Endothelial cell of umbilical vein (primary cell): Measurements from ENCODE around the gene NIPSNAP2. TPM values are rescaled to one million over a fixed set of nuclear protein-coding genes. Genes with fewer than 3 reads are reported as not detected.

Source experiments
- BruUV-seq: library from RNA; stranded (reverse); fragments of 400-500 nt; replicated peaks from 2 replicates; lab custom pipeline; 2021; lab: Mats Ljungman, UMichigan
- CTCF ChIA-PET: fragments of 300-600, 350-600 bp; sonication (Branson Sonifier 250); formaldehyde crosslinking; loops from one replicate; lab custom pipeline; 2021; ENCODE audit warnings: antibody characterized with exemption, inconsistent platforms; lab: Charles Lee
- POLR2A ChIA-PET: fragments of 300-600, 350-600 bp; sonication (Branson Sonifier 250); formaldehyde crosslinking; loops from one replicate; lab custom pipeline; 2021; ENCODE audit warnings: antibody characterized with exemption, inconsistent platforms; lab: Charles Lee
- DNase-seq: peaks from one replicate; pipeline ENCODE4 v3.0.0-alpha.2; 2011; ENCODE audit warnings: low read depth, low spot score
- FAIRE-seq: peaks from 2 replicates; lab custom pipeline; 2011; peaks lifted over from hg19 to GRCh38; lab: Jason Lieb, UNC
- H2AFZ ChIP-seq: 2 replicates; pipeline ENCODE4 v1.6.0; 2012; ENCODE audit warnings: low read depth, low read length, control low read depth, inconsistent platforms
- H3K27ac ChIP-seq: 2 replicates; pipeline ENCODE4 v1.5.1; 2011; ENCODE audit warnings: low read depth, mild to moderate bottlenecking, control low read depth, low read length, moderate library complexity; ENCODE audit not compliant: insufficient read depth
- H3K27me3 ChIP-seq, 2 experiments: 2 replicates each; pipeline versions ENCODE4 v1.6.0 to v1.6.1; 2011; ENCODE audit warnings: low read length in 2 of 2, mixed read lengths in 1 of 2; ENCODE audit not compliant: control insufficient read depth in 2 of 2, insufficient read depth in 2 of 2
- H3K36me3 ChIP-seq, 2 experiments: 2 replicates in 1 of 2; 3 replicates in 1 of 2; pipeline ENCODE4 v1.5.1; 2011; ENCODE audit warnings: low read length in 2 of 2, mild to moderate bottlenecking in 1 of 2, moderate library complexity in 1 of 2; ENCODE audit not compliant: control insufficient read depth in 2 of 2, insufficient read depth in 2 of 2; ENCODE audit errors: extremely low read depth in 1 of 2
- H3K4me1 ChIP-seq: 3 replicates; pipeline ENCODE4 v1.5.1; 2011; ENCODE audit warnings: mild to moderate bottlenecking, low read length; ENCODE audit not compliant: control insufficient read depth, insufficient read depth; ENCODE audit errors: extremely low read depth
- H3K4me2 ChIP-seq: 2 replicates; pipeline ENCODE4 v1.6.1; 2011; ENCODE audit warnings: low read length, control low read depth, mixed read lengths; ENCODE audit not compliant: insufficient read depth
- H3K4me3 ChIP-seq, 3 experiments: fragments of 200-600 bp in 1 of 3; sonication (generic), shearing (Covaris generic) in 1 of 3; replicated peaks in 1 of 3; 2 replicates each; pipeline ENCODE4 v1.5.1; 2011 to 2016; ENCODE audit warnings: control low read depth in 3 of 3, low read length in 3 of 3, mild to moderate bottlenecking in 2 of 3, inconsistent platforms in 1 of 3, low read depth in 1 of 3, moderate library complexity in 1 of 3; ENCODE audit not compliant: insufficient read depth in 1 of 3
- H3K79me2 ChIP-seq: 2 replicates; pipeline ENCODE4 v1.6.0; 2012; ENCODE audit warnings: low read length, inconsistent platforms; ENCODE audit not compliant: control insufficient read depth, insufficient read depth
- H3K9ac ChIP-seq: replicated peaks from 2 replicates; pipeline ENCODE3; 2011; ENCODE audit warnings: low read length, control low read depth; ENCODE audit not compliant: insufficient read depth; ENCODE audit errors: extremely low read depth
- H3K9me1 ChIP-seq: replicated peaks from 3 replicates; pipeline ENCODE4 v1.6.0; 2011; ENCODE audit warnings: mild to moderate bottlenecking, low read length; ENCODE audit not compliant: control insufficient read depth, insufficient read depth; ENCODE audit errors: extremely low read depth
- H3K9me3 ChIP-seq: replicated peaks from 2 replicates; pipeline ENCODE4 v1.5.1; 2012; ENCODE audit warnings: low read length, inconsistent platforms; ENCODE audit not compliant: control insufficient read depth, insufficient read depth
- H4K20me1 ChIP-seq: replicated peaks from 2 replicates; pipeline ENCODE3; 2011; ENCODE audit warnings: mild to moderate bottlenecking, low read length; ENCODE audit not compliant: control insufficient read depth, insufficient read depth; ENCODE audit errors: extremely low read depth
- EZH2 ChIP-seq: IDR thresholded peaks from 2 replicates; pipeline ENCODE4 v1.6.1; 2012; ENCODE audit warnings: borderline replicate concordance, low read depth, mild to moderate bottlenecking, moderate library complexity, low read length, inconsistent platforms; ENCODE audit not compliant: severe bottlenecking
- FOS ChIP-seq: IDR thresholded peaks from 2 replicates; pipeline ENCODE4 v1.6.1; 2011; ENCODE audit warnings: mild to moderate bottlenecking, low read length, moderate library complexity, borderline replicate concordance; ENCODE audit not compliant: insufficient read depth
- GATA2 ChIP-seq: IDR thresholded peaks from 2 replicates; pipeline ENCODE4 v1.7.0; 2011; ENCODE audit warnings: low read depth, mild to moderate bottlenecking, moderate library complexity, mixed read lengths, low read length; ENCODE audit not compliant: insufficient read length, insufficient read depth
- JUN ChIP-seq: IDR thresholded peaks from 2 replicates; pipeline ENCODE4 v1.6.1; 2011; ENCODE audit warnings: borderline replicate concordance, low read depth; ENCODE audit not compliant: insufficient read length, insufficient read depth
- MYC ChIP-seq: IDR thresholded peaks from one replicate; pipeline ENCODE4 v1.6.1; 2011; ENCODE audit warnings: mild to moderate bottlenecking, low read depth, low read length
- POLR2A ChIP-seq: IDR thresholded peaks from 2 replicates; pipeline ENCODE4 v1.6.1; 2012; ENCODE audit warnings: low read depth, mild to moderate bottlenecking, control low read depth, low read length
- POLR2AphosphoS5 ChIP-seq: IDR thresholded peaks from 2 replicates; pipeline ENCODE4 v1.6.1; 2012; ENCODE audit warnings: low read depth, mild to moderate bottlenecking, control low read depth, low read length, moderate library complexity; ENCODE audit not compliant: insufficient read depth
- dilution Hi-C: fragments of 300-500 bp; cut with MboI; formaldehyde crosslinking; loops from one replicate; pipeline ENCODE4 v1.15.0; 2019; ENCODE audit warnings: low sequenced_read_pairs; ENCODE audit not compliant: extremely low pct_ligation_motif_present
- intact Hi-C: fragments of 100-400 bp; cut with micrococcal nuclease; formaldehyde crosslinking; loops from one replicate; pipeline ENCODE4 v1.10.0; 2022
- polyA plus RNA-seq, 4 experiments: library from polyadenylated mRNA; depleted of rRNA in 3 of 4; stranded (reverse) in 3 of 4; unstranded in 1 of 4; fragments of >200 nt; gene quantifications; 2 replicates each; pipeline versions ENCODE4 v1.2.1 to v1.2.3, GENCODE V29; 2011 to 2012; ENCODE audit warnings: missing spikeins in 1 of 4
- total RNA-seq: library from RNA; stranded (reverse); gene quantifications from 2 replicates; pipeline ENCODE4 v1.2.3, GENCODE V29; 2021
- TF ChIP-seq, protein P1 (sequence below): IDR thresholded peaks from 2 replicates; pipeline ENCODE4 v1.6.1; 2011; ENCODE audit not compliant: insufficient read depth, insufficient read length
- TF ChIP-seq, protein P2 (sequence below), 2 donors: IDR thresholded peaks; 1 replicate in 1 of 2; 2 replicates in 1 of 2; pipeline ENCODE4 v1.5.1; 2011; ENCODE audit warnings: low read length in 2 of 2, mild to moderate bottlenecking in 2 of 2, moderate library complexity in 2 of 2, control low read depth in 1 of 2, inconsistent platforms in 1 of 2, low read depth in 1 of 2; ENCODE audit not compliant: insufficient read depth in 1 of 2; ENCODE audit errors: extremely low read depth in 1 of 2

Gene NIPSNAP2
- total and polyA plus RNA-seq, 2 donors (not counting 3 experiments of a cell fraction or from before 2014, with no cell fraction given): 29.7 to 50.5 TPM

DNA sequence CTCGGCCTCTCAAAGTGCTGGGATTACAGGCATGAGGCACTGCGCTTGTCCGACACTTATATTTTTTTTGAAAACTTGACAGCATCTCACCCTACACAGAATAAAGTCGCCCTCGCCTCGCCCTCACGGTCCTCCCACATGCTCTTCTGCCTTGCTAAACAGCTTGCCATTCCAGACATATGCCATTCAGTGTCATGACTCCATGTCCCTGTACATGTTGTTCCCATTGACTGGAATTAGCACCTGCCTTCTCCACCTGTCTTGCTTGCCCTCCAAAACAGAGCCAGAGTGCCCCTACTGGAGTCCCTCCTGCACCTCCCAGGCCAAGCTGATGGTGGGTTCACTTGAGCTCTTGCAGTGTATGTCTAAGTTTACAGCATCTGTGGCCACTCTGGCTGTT lies 6.2 kb downstream of the NIPSNAP2 start:
- H3K79me2 ChIP-seq: peaks cover 27% of the 10 kb centered on the region
- dilution Hi-C loops (no loop called here), intact Hi-C loops (no loop called here)
- H3K27me3 ChIP-seq: no peaks in the 10 kb centered on the region
- no peak overlapping the region for H3K4me2 ChIP-seq
- BruUV-seq: no TSS peak
- POLR2A ChIA-PET: no interaction called here
- FAIRE-seq: no peak
- no peaks in the 10 kb centered on the region for H3K9me1 ChIP-seq
- TF ChIP-seq, protein P1, sequence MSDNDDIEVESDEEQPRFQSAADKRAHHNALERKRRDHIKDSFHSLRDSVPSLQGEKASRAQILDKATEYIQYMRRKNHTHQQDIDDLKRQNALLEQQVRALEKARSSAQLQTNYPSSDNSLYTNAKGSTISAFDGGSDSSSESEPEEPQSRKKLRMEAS: no peak
- TF ChIP-seq, protein P2, sequence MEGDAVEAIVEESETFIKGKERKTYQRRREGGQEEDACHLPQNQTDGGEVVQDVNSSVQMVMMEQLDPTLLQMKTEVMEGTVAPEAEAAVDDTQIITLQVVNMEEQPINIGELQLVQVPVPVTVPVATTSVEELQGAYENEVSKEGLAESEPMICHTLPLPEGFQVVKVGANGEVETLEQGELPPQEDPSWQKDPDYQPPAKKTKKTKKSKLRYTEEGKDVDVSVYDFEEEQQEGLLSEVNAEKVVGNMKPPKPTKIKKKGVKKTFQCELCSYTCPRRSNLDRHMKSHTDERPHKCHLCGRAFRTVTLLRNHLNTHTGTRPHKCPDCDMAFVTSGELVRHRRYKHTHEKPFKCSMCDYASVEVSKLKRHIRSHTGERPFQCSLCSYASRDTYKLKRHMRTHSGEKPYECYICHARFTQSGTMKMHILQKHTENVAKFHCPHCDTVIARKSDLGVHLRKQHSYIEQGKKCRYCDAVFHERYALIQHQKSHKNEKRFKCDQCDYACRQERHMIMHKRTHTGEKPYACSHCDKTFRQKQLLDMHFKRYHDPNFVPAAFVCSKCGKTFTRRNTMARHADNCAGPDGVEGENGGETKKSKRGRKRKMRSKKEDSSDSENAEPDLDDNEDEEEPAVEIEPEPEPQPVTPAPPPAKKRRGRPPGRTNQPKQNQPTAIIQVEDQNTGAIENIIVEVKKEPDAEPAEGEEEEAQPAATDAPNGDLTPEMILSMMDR (IDR thresholded peaks at IDR 0.05; ENCODE audit: extremely low read depth in 1 of 2, insufficient read depth in 1 of 2, low read depth in 1 of 2, low read length in 2 of 2): no peak
- TF ChIP-seq FOS (no peak), EZH2 (no peak), POLR2AphosphoS5 (no peak), MYC (no peak), POLR2A (no peak), GATA2 (no peak), JUN (no peak)
- no peaks in the 10 kb centered on the region for H3K4me1 ChIP-seq
- H3K36me3 ChIP-seq: peaks cover 0 to 3% of the 10 kb centered on the region in 2 experiments
- no peaks in the 10 kb centered on the region for H3K9me3 ChIP-seq
- no peak overlapping the region for H2AFZ ChIP-seq
- H4K20me1 ChIP-seq: no peaks in the 10 kb centered on the region
- no peak overlapping the region for H3K27ac ChIP-seq
- no peak overlapping the region for H3K9ac ChIP-seq
- no peak for DNase-seq
- no peak overlapping the region for H3K4me3 ChIP-seq
- CTCF ChIA-PET: no interaction called here
